Pons (tissue), 1 donor: ENCODE data around the gene CTAG2.
A peak's percentile ranks its signal among the peaks of the same experiment; 100 is the strongest.
"Not testable (repeated sequence)": the region's sequence is repeated elsewhere in the genome, so short reads cannot be mapped to it uniquely, and the experiment has no call there.

Source experiments
- DNase-seq: peaks from one replicate; pipeline ENCODE4 v3.0.0-alpha.2; 2016; ENCODE audit warnings: low spot score

CTAG2 gene

GRCh38 chrX:154648931-154649330 is 4.4 kb downstream of the CTAG2 start:
- DNase-seq: no peak

GRCh38 chrX:154645745-154646378 is 7.5 kb downstream of the CTAG2 start:
- DNase-seq: not testable (repeated sequence)

GRCh38 chrX:154643708-154644107 is 9.7 kb downstream of the CTAG2 start:
- not testable (repeated sequence) for DNase-seq

- DNase-seq: not testable (repeated sequence)
Observed at GRCh38 chrX:154641740-154642139, 11.6 kb downstream of the CTAG2 start.

- not testable (repeated sequence) for DNase-seq
Observed at GRCh38 chrX:154633661-154634060, 19.7 kb downstream of the CTAG2 start.

- not testable (repeated sequence) for DNase-seq
Observed at GRCh38 chrX:154630949-154631348, 22.4 kb downstream of the CTAG2 start.

- not testable (repeated sequence) for DNase-seq
Observed at GRCh38 chrX:154628960-154629359, 24.4 kb downstream of the CTAG2 start.

GRCh38 chrX:154620767-154621414 is 32.5 kb downstream of the CTAG2 start:
- DNase-seq: not testable (repeated sequence)

GRCh38 chrX:154619182-154619581 is 34.2 kb downstream of the CTAG2 start, which contains the start of gene CTAG1B:
TSS of gene CTAG1B (minus strand) at chrX:154619282. CDS start at chrX:154619218, 64 bp downstream.
- DNase-seq: not testable (repeated sequence)

- DNase-seq: not testable (repeated sequence)
Observed at GRCh38 chrX:154613586-154613985, 39.8 kb downstream of the CTAG2 start.

GRCh38 chrX:154611146-154611545 is 42.2 kb downstream of the CTAG2 start:
- DNase-seq: not testable (repeated sequence)

GRCh38 chrX:154608823-154609222 is 44.6 kb downstream of the CTAG2 start:
- not testable (repeated sequence) for DNase-seq

- not testable (repeated sequence) for DNase-seq
Observed at GRCh38 chrX:154607976-154608375, 45.4 kb downstream of the CTAG2 start.

GRCh38 chrX:154607370-154607769 is 46.0 kb downstream of the CTAG2 start:
- DNase-seq: no peak

GRCh38 chrX:154605566-154605965 is 47.8 kb downstream of the CTAG2 start:
- DNase-seq: no peak

GRCh38 chrX:154603438-154604430 is 49.6 kb downstream of the CTAG2 start:
- peak; percentile 0 for DNase-seq

GRCh38 chrX:154602766-154603437 is 50.5 kb downstream of the CTAG2 start:
- no peak for DNase-seq

- no peak for DNase-seq
Observed at GRCh38 chrX:154602226-154602625, 51.2 kb downstream of the CTAG2 start.
